GM12878 (cell line): ENCODE measurements around the gene ESR1.
"Not testable (repeated sequence)": the region's sequence is repeated elsewhere in the genome, so short reads cannot be mapped to it uniquely, and the experiment has no call there.

ENCODE experiments used
- CTCF ChIP-seq, 3 experiments: IDR thresholded peaks in 2 of 3; conservative IDR thresholded peaks in 1 of 3; 2 replicates each; pipeline ENCODE4 v1.5.1; 2011; ENCODE audit warnings: low read depth in 3 of 3, low read length in 3 of 3, mild to moderate bottlenecking in 3 of 3, control low read depth in 2 of 3, moderate library complexity in 2 of 3, inconsistent platforms in 1 of 3, mixed read lengths in 1 of 3; ENCODE audit not compliant: control insufficient read depth in 2 of 3, insufficient read depth in 1 of 3; ENCODE audit errors: extremely low read depth in 1 of 3
- EZH2 ChIP-seq: IDR thresholded peaks from 2 replicates; pipeline ENCODE4 v1.6.1; 2012; ENCODE audit warnings: low read depth, mild to moderate bottlenecking, control low read depth, inconsistent platforms, low read length, borderline replicate concordance; ENCODE audit not compliant: control insufficient read depth
- HDAC2 ChIP-seq: fragments of 200-600 bp; sonication (generic); IDR thresholded peaks from 2 replicates; pipeline ENCODE4 v1.6.1; 2017
- NR2F1 ChIP-seq: fragments of 450-650 bp; conservative IDR thresholded peaks from 2 replicates; pipeline ENCODE4 v1.6.1; 2017; ENCODE audit warnings: mild to moderate bottlenecking
- USF2 ChIP-seq: IDR thresholded peaks from 2 replicates; pipeline ENCODE4 v1.6.1; 2011; ENCODE audit warnings: low read depth, low read length, improper control_type of control experiment, borderline replicate concordance
- TF ChIP-seq, protein P1 (sequence below): IDR thresholded peaks from 2 replicates; pipeline ENCODE4 v1.6.1; 2012; ENCODE audit warnings: mild to moderate bottlenecking, low read depth, low read length

DNA sequence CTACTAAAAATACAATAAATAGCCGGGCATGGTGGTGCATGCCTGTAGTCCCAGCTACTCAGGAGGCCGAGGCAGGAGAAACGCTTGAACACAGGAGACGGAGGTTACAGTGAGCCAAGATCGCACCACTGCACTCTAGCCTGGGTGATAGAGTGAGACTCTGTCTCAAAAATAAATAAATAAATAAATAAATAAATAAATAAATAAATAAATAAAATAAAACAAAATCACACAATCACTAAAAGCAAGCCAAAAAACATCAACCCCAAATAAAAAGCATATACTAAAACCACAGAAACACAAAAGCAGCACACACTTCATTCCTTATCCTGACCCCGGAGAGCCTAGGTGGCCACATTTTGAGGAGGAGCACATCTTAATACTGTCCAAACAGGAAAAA, 330.9 kb downstream of the ESR1 start:
- TF ChIP-seq, protein P1, sequence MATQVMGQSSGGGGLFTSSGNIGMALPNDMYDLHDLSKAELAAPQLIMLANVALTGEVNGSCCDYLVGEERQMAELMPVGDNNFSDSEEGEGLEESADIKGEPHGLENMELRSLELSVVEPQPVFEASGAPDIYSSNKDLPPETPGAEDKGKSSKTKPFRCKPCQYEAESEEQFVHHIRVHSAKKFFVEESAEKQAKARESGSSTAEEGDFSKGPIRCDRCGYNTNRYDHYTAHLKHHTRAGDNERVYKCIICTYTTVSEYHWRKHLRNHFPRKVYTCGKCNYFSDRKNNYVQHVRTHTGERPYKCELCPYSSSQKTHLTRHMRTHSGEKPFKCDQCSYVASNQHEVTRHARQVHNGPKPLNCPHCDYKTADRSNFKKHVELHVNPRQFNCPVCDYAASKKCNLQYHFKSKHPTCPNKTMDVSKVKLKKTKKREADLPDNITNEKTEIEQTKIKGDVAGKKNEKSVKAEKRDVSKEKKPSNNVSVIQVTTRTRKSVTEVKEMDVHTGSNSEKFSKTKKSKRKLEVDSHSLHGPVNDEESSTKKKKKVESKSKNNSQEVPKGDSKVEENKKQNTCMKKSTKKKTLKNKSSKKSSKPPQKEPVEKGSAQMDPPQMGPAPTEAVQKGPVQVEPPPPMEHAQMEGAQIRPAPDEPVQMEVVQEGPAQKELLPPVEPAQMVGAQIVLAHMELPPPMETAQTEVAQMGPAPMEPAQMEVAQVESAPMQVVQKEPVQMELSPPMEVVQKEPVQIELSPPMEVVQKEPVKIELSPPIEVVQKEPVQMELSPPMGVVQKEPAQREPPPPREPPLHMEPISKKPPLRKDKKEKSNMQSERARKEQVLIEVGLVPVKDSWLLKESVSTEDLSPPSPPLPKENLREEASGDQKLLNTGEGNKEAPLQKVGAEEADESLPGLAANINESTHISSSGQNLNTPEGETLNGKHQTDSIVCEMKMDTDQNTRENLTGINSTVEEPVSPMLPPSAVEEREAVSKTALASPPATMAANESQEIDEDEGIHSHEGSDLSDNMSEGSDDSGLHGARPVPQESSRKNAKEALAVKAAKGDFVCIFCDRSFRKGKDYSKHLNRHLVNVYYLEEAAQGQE, result not testable (repeated sequence)
- not testable (repeated sequence) for TF ChIP-seq NR2F1; USF2; CTCF (IDR thresholded peaks at IDR 0.05 in 2 of 3, conservative IDR thresholded peaks at IDR 0.05 in 1 of 3; ENCODE audit: control insufficient read depth in 2 of 3, extremely low read depth in 1 of 3, insufficient read depth in 1 of 3, low read depth in 3 of 3, low read length in 3 of 3); EZH2; HDAC2
